Measurements from ENCODE around the gene DLG2.
"Not testable (repeated sequence)": the region's sequence is repeated elsewhere in the genome, so short reads cannot be mapped to it uniquely, and the experiment has no call there.

Gene DLG2

DNA sequence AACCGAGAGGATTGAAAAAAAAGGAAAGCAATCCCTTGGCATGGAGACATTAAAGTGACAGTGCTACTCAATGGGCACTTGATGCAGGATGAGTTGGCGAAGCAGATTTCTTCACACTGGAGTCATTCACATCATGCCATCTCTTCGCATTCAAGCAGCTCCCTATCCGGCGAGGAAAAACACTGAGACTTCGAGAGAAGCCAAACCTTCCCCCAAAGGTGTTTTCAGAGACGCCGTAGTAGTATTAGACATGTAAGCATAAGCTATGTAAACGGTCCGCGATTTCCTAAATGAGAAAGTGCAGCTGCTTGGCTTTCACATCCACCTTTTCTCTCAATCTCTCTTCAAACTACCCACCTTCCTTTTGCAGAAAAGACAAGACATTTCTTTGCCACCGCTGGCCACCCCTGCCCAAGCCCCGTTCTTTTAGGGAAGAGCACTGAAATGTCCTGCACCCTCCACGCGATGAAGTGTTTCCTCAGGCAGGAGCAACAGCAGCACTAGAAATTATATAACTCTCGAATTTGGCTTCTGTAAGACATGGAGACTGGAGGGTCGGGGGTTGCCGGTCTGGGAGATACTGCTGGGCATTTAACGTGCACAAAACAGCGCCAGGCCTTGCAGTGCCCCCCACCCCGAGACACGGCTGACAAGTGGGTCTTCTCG lies at the start of gene DLG2:
DLG2 (minus strand) TSS at position 13 of the 666 bp plus-strand sequence.
- no peak for DNase-seq

DNA sequence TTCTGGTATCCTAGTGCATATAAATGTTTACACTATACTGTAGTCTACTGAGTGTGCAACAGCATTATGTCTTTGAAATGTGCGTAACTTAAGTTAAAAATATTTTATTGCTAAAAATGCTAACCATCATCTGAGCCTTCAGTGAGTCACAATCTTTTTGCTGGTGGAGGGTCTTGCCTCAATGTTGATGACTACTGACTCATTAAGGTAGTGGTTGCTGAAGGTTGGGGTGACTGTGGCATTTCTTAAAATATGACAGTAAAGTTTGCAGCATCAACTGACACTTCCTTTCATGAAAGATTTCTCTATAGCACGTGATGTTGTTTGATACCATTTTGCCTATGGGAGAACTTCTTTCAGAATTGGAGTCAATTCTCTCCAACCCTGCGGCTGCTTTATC lies 46.2 kb upstream of the DLG2 start:
- no peak for DNase-seq

DNA sequence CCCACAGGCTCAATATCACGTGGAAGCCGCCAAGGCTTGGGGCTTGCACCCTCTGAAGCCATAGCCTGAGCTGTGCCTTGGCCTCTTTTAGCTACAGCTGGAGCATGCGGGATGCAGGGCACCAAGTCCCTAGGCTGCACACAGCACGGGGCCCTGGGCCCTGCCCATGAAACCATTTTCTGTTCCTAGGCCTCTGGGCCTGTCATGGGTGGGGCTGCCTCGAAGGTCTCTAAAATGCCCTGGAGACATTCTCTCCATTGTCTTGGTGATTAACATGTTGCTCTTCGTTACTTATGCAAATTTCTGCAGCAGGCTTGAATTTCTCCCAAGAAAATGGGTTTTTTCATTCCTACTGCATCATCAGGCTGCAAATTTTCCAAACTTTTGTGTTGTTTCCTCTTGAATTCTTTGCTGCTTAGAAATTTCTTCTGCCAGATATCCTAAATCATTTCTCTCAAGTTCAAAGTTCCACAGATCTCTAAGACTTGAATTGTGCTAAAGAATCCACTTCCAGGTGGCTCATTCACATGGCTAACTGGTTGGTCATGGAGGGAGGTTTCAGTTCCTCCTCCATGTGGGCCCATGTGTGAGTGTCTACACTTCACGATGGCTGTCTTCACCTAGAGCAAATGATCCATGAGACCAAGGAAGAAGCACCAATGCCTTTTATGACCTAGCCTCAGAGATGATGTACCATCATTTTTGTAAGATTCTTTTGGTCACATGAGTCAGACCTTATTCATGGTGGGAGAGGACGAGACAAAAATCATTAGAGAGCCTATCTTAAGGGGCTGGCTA lies 45.2 kb upstream of the DLG2 start:
- DNase-seq: no peak

DNA sequence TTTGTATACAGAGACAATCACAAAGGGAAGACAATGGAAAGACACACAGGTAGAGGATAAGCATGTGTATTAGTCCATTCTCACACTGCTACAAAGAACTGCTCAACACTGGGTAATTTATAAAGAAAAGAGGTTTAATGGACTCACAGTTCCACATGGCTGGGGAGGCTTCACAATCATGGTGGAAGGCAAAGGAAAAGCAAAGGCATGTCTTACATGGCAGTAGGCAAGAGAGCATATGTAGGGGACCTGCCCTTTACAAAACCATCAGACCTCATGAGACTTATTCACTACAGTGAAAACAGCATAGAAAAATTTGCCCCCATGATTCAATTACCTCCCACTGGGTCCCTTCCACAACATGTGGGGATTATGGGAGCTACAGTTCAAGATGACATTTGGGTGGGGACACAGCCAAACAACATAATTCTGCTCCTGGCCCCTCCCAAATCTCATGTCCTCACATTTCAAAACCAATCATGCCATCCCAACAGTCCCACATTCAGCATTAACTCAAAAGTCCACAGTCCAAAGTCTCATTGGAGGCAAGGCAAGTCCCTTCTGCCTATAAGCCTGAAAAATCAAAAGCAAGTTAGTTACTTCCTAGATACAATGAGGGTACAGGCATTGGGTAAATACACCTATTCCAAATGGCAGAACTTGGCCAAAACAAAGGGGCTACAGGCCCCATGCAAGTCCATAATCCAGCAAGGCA lies 44.0 kb upstream of the DLG2 start:
- DNase-seq: not testable (repeated sequence)

DNA sequence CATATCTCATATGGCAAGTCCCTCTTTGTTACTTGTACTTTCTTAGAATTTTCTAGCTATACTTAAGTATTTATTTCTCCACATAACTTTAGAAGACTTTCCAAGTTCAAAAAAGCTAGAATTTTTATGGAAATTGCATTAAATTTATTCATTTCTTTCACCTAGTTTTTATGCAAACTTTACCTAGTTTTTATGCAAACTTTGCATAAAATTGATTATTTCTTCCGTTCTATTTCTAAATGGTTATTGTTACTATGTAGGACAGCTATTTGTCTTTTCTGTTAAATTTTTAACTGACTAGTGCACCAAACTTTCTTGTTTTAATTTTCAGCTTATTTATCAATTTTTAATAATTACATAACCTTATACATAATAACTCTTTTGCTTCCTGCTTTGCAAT lies 41.0 kb upstream of the DLG2 start:
- no peak for DNase-seq

DNA sequence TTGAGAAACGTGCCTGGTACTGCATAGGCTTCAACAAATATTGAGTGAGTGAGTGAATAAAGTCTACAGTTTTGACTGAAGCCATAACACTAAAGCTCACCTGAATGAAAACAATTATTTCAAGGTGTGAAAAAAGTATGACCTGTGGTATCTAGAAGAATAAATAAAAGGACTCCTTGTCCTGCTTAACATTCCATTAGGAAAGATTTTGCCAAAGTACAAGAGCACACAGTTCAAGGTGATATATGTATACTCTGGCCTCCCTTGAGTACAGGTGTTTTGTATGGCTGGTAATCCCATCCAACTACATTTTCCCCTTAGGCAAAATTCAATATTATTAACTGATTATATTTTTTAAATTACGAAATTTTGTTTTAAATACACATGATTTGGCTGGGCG lies 39.5 kb upstream of the DLG2 start:
- DNase-seq: no peak

DNA sequence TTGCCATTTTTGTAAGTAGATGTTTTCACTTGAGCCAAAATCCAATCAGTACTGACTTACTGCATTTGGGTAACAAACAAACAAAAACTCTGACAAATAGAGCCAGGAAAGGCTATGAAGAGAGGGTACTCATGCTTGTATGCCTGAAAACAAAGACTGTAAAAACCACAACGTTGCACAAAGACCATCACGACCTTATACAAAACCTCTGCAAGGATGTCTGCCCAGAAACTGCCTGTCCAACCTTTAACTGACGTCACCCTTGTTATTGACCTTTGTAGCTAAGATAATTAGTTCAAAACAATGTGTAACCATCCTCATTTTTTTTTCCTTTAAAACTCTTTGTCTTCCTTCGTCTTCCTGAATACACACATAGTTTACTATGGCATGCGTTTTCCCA lies 38.6 kb upstream of the DLG2 start:
- DNase-seq: peak; percentile 10

DNA sequence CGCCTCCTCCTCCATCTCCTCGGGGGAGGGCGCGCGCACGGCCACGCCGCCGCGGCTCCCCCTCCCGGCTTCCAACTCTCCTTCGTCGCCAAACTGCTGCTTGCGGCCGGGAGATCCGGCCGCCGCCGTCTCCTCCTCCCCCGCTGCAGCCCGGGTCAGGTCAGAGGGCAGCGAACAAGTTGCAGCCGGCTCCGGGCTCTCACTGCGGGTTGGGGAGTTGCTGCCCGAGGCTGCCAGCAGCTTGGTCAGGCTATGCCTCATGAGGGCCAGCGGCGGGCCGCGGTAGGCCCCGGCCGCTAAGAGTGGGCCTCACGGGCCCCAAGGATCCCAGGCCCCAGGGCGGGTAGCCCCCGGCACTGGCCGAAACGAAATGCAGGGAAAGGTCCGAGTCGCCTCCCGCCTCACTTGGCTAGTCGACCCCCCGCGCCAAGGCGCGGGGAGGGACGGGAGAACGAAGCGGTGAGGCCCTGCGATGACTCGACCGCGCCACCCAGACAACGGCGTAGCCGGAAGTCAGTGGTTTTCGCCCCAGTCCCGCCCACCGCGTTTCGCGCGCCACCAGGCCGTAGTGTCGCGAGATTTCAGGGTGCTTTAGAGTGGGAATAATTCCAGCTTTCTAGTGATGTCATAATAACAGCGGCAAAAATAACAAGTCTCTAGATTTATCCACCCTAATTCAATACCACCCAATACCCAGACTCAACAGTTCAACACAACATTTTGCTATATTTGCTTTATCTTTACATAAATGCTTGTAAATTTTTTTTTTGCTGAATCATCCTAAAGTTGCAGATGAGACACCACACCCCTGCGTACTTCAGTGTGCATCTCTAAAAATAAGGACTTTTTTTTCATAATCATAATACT lies 37.7 kb upstream of the DLG2 start, which contains the start of gene CREBZF:
CREBZF (minus strand) TSS at position 515 of the 867 bp plus-strand sequence; CDS start at position 261, 254 bp downstream.
- DNase-seq: peak; percentile 96

DNA sequence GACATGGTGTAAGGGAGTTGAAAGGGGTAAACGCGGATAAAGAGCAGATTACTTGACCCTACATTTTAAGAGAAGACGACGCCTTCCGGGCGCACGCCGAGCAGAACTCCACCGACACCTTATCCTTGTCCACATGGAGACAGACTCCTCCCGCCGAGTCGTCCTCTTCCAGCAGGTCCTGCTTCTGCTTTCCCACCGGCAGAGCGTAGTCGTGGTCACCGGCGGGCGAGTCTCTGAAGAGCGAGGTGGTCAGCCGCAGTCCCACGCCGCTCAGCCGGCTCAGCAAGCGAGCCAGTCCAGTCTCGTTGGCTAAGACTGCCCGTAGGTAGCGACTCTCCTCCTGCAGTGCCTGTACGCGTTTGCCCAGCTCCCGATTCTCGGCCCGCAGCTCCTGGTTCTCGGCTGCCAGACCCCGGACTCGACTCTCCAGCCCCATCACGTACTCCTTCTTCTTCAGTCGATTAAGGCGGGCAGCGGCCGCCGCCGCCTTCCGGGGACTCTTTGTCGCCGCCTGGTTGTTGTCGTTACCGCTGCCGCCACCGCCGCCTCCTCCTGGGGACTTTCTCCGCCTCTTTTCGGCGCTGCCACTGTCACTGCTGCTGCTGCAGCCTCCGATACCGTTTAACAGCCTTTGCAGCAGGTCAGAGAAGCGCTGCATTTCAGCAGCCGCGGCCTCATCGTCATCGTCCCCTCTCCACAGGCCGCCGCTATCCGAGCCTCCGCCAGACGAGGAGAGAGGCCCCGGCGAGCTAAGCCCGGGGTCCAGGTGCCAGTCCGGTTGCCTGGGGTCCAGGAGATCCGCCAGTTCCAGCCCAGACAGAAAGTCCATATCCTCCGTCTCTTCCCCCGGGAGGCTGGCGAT lies 36.8 kb upstream of the DLG2 start:
- DNase-seq: peak; percentile 57

DNA sequence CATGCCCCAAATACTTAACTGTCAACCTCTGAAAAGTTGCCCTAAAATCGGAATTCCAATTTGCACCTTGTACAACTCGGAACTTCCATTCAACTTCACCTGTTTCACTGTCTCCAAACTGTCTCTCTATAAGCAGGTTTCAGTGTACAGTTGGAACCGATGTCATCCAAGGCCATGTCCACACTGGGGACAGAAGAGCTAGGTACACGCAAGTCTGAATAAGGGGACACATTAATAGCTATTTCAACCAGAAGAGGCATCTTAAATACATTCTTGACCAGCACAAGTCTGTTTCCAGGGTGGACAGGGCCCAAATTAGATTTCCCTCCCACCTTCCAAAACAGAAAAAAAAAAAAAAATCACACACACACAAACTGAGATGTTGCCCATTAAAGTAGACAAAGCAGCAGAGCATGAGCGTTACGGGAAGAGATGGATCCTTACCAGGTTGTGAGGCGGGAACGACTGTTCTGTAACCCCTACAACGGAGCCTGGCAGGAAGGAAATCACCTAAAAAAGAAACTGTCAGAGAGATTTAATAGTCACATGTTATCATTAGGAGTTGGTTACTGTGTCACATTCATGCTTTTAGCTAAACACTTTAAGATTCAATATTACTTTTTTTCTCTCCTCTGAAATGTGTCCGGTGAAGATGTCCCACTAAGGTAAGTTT lies 36.1 kb upstream of the DLG2 start:
- no peak for DNase-seq

DNA sequence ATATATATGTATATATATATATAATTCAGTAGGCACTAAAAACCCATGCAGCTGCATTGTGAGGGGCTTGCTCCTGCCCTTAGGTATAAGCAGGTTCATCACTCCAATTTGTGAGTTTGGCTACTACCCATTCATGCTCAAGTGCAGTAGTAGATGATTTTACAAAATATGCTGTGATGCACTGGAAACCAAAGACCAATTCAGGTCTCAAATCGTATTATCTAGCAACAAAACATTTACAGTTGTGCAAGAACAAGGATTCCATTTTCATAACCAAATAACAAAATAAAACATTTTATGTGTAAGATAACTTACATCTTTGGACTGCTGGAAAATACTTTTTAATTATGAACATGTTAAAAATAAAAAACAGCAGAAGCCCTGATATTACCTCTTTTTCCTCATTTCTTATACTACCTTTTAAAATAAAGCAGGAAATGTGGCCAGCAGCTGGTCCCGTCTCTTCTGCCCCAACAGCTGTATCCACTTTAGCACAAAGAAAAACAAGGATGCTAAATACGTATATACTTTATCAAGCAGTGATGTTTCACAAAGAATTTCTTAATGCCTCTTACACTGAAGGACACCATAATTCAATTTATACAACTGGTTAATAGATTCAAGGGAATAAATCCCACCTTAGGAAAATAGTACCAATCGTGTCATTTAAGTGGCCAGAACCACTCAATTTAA lies 35.0 kb upstream of the DLG2 start:
- DNase-seq: no peak

DNA sequence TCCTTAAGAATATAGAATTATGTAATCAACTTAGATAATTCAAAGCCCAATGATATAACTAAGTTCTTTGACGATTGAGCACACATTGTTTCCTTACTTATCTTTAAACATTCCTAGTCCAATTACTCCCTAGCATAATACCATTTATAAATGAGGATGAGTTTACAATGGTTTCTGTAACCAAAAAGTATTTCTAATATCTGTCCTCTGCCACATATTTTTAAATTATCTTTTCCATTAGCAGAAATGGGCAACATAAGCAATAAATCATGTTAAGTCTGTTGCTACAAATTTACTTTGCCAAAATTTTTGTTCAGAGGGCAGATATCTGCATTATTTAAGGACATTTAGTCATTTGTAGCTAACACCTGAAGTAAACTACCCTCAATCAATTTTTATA lies 31.0 kb upstream of the DLG2 start:
- no peak for DNase-seq

DNA sequence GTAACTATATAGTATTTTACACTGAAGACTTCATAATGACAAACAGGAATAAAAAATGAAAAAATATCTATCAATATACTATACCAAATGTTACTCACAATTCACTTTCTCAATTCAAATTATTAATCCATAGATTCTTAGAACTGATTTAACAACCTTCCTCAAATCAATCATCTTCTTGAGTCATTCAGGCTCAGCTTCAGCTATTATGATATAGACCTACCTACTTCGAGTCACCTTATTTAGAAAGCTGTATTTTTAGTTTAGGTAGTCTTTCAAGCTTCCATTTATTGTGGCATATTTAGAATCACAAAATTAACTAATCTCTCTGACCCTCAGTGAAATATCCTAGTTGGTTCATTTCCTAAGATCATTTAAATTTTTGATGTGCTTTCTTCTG lies 29.6 kb upstream of the DLG2 start:
- no peak for DNase-seq

DNA sequence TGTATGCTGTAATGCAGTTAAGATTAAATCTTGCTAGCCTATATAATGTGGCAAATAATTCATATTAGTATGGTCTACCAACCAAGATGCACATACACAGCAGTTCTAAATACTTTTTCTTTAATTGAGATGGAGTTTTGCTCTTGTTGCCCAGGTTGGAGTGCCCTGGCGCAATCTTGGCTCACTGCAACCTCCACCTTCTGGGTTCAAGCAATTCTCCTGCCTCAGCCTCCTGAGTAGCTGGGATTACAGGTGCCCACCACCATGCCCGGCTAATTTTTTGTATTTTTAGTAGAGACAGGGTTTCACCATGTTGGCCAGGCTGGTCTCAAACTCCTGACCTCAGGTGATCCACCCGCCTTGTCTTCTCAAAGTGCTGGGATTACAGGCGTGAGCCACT lies 27.2 kb upstream of the DLG2 start:
- not testable (repeated sequence) for DNase-seq

DNA sequence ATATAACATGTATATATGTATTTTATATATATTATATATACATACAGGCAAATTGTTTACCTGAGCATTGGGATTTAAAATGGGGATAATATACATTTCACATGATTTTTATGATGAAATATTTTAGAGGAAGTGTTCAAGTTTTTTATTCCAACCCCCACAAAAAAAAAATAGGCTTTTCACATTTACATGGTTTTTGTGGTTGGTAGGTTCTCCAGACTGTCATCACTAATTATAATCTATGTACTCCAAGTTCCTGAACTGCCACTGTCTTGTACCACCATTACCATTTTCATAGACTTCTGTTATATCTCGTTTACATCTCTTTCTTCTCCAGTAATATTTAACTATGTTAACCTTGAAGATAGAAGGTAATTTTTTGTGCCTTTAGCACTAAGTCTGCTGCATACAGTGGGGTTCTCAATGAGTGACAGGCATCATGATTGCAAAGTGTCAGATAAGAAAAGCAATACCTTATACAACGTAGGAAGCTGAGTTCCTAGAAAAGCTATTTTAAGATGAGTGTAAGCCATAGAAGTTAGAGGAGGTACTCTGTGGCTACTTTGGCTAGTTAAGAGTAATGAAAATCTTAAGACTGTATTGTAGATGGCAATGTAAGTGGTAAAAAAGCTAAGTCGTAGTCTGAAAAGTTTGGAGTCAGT lies 25.8 kb upstream of the DLG2 start:
- no peak for DNase-seq

DNA sequence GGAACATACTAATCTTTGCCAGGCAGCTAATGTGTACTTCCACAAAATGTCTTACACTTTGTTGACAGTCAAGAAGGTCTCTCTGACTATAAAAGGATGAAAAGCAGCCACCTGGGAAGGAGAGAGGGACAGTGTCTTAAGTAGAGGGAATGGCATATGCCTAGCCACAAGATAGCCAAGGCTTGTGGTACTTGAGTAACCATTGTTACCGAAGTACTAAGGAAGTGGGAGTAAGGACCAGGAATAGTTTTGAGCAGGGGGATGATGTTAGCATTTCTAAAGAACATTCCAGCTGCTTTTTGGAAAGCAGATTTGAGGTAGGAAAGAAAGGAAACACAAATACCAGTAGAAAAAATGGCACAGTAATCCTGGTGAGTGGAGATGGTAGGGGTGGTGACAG lies 24.0 kb upstream of the DLG2 start:
- DNase-seq: no peak

DNA sequence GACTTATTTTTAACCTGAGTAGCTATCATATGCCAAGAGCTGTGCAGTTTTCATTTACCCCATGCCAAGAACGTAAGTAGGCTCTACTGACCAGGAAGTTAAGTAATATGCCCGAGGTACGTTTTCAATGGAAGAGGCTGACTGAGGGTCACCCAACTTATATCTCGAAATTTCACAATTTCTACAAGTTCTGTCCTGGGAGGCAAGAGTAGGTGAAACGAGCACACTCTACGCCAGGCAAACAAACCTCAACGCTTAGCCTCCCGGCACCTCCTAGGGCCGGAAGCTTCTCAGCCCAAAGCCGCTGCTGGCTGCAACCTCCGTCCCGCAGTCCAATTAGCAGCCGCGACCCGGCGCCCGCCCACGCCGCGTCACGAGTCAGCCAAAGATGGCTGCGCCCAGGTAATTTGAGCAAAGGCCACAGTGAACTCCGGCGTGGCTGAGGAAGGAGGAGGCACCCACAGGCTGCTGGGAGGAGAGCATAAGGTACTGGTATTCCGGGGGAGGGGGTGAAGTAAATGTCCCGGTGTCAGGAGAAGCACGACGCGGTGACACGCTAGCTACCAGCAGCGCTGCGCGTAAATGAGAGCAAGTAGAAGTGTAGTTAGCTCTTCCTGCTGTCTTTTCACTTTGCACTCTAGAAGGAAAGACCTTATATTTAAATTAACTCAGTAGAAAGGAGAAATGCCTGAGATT lies 20.6 kb upstream of the DLG2 start, which contains the start of gene TMEM126A:
TMEM126A (plus strand) TSS at position 364 of the 696 bp plus-strand sequence. CDS start 2,289 bp downstream, outside the sequence.
- DNase-seq: peak; percentile 92

DNA sequence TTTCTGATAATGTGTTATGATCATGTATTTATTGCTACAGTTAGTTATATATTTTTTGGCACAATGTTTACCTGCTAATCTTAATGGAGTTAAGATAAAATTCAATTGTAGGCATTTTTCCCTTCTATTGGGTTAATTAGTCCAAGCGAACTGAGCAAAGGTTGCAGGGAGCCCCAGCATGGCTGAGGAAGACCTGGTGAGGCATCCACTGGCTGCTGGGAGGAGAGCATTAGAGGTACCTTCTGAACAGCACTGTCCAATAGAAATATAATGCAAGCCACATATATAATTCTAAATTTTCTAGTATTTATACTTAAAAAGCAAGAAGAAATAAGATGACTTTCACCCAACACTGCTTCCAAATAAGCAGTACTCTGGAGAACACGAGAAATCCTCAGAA lies 19.9 kb upstream of the DLG2 start:
- DNase-seq: no peak

DNA sequence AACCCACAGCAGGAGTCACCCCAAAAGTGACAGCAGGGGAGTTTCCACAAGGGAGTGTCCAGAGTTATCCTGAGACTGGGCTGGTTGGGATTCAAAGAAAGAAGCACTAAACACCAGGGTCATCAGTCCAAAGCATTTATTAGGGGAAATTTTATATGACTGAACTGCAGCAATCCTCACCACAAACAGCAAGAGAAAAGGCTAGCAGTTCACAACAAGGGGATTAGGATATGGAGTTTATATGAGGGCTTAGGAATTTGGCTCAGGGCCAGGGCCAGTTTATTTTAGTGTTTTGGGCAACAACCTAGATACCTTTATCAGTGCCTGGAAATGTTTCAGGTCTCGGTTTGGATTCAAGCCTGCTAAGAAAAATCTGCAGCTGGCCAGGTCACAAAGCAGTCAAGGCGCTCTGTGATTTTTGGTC lies 16.1 kb upstream of the DLG2 start:
- no peak for DNase-seq

Measured in NCI-H774 (cell line).